GM10266 (cell line): ENCODE results near the gene GGT7.

Source experiments
- DNase-seq: peaks from one replicate; pipeline ENCODE4 v3.0.0; 2012; ENCODE audit errors: extremely low spot score
- TF ChIP-seq, protein P1 (sequence below): IDR thresholded peaks from 2 replicates; pipeline ENCODE4 v1.5.1; 2012; ENCODE audit warnings: mild to moderate bottlenecking, low read depth; ENCODE audit not compliant: control insufficient read depth, insufficient read depth; ENCODE audit errors: missing control alignments

Gene GGT7

GRCh38 chr20:34842143-34842542, 30.5 kb downstream of the GGT7 start:
- no peak for DNase-seq
- TF ChIP-seq, protein P1, sequence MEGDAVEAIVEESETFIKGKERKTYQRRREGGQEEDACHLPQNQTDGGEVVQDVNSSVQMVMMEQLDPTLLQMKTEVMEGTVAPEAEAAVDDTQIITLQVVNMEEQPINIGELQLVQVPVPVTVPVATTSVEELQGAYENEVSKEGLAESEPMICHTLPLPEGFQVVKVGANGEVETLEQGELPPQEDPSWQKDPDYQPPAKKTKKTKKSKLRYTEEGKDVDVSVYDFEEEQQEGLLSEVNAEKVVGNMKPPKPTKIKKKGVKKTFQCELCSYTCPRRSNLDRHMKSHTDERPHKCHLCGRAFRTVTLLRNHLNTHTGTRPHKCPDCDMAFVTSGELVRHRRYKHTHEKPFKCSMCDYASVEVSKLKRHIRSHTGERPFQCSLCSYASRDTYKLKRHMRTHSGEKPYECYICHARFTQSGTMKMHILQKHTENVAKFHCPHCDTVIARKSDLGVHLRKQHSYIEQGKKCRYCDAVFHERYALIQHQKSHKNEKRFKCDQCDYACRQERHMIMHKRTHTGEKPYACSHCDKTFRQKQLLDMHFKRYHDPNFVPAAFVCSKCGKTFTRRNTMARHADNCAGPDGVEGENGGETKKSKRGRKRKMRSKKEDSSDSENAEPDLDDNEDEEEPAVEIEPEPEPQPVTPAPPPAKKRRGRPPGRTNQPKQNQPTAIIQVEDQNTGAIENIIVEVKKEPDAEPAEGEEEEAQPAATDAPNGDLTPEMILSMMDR: no peak

GRCh38 chr20:34834459-34834893, 38.2 kb downstream of the GGT7 start:
- TF ChIP-seq, protein P1: peak; percentile 33
- peak; percentile 52 for DNase-seq

DNA sequence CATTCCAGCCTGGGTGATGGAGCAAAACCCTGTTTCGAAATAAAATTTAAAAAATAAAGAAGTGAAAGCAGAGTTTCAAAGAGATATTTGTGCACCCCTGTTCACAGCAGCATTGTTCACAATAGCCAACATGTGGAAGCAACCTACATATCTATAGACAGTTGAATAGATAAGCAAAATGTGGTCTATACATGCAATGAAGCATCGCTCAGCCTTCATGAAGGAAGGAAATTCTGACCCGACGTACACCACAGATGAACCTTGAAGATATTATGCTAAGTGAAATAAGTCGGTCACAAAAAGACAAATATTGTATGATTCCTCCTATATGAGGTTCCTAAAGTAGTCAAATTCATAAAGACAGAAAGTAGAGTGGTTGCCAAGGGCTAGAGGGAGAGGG, 40.7 kb downstream of the GGT7 start:
- TF ChIP-seq, protein P1: no peak
- no peak for DNase-seq

- no peak for DNase-seq
- TF ChIP-seq, protein P1: no peak
Measured at GRCh38 chr20:34829191-34829590, 43.5 kb downstream of the GGT7 start.

GRCh38 chr20:34825530-34826362, 46.9 kb downstream of the GGT7 start, which contains the start of gene NCOA6:
Gene NCOA6, minus strand, starts transcription at chr20:34825651. Its CDS starts 43,296 bp downstream, at chr20:34782355.
- TF ChIP-seq, protein P1: no peak
- peak; percentile 93 for DNase-seq

DNA sequence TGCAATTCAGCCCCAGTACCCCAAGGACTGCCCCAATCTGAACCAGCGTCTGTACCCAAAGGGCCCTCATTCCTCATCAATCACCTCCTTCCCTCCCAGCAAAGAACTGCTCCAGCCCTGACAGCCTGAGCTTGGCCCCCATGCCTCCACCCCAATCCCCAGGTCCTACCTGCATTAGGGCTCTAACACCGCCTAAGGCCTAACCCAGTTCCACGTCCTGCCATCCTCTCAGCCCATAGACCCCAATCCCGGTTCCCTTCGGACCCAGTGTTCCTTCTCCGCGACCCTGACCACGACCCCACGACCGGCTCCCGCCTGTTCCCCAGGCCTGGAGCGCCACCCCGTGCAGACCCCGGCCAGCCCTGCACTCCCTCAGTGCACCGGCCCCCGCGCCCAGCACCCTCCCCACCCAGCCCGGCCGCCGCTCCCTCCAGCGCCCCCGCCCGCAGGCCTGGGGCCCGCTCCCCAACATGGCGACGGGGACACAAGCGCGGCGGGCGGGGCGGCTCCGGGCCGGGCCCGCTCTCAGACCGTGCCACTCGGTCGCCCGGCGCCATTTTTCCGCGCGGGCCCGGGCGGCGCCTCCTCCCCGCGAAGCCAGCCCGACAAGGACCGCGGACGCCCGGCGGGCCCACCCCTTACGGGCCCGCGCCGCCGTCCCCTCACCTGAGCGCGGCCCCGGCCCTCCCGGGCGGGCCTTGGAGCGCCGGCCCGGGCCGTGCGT, 47.7 kb downstream of the GGT7 start:
- peak; percentile 90 for DNase-seq
- TF ChIP-seq, protein P1: no peak

DNA sequence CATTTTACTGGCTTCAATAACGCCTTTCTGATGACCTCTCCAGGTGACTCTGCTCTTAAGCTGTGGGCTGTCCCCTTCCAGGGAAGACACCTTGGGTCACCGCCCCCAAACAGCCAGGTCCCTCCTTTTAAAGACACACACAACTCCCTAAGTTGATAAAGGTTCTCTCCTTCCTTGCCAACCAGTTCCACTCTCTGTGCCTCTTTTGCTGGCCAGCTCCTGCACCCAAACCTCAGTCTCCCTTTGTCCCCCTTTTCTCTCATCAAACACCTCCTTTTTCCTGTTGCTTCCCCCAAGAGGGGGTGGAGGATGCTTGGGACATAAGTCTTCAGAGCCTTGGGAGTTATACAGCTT, 48.2 kb downstream of the GGT7 start:
- DNase-seq: peak; percentile 82
- TF ChIP-seq, protein P1: no peak
